Measurements from ENCODE around the gene SFXN2. TPM values are rescaled to one million over a fixed set of nuclear protein-coding genes. Genes with fewer than 3 reads are reported as not detected.
"Not testable (repeated sequence)": the region's sequence is repeated elsewhere in the genome, so short reads cannot be mapped to it uniquely, and the experiment has no call there.

The SFXN2 gene
- 5.3 and 5.4 TPM in 2 replicates for total RNA-seq (2021)
- percentile 60 among the genes with signal in this experiment for Bru-seq, nascent RNA
- percentile 50 among the genes with signal in this experiment for BruChase-seq, experiment 1, labeled RNA remaining after a 2-hour chase
- BruChase-seq, experiment 2, labeled RNA remaining after a 6-hour chase: percentile 44 among the genes with signal in this experiment
- long read RNA-seq, full-length matches to known transcripts: 2 of 2 reads
- long read RNA-seq, partial matches to known transcripts: 0 of 2 reads
- long read RNA-seq, other reads (novel, unspliced or antisense): 0 of 2 reads

- Histone ChIP-seq H3K27ac (no peak within 1 kb of the TSS), H4K20me1 (ENCODE audit: insufficient read depth) (no peaks in the 10 kb centered on the region), H3K9me3 (ENCODE audit: insufficient read depth, low read depth) (no peaks in the 10 kb centered on the region), H3K4me3 (peak within 1 kb of the TSS; percentile 86), H3F3A (ENCODE audit: insufficient read depth, low read depth) (peaks cover 9% of the 10 kb centered on the region; the same call in 1 of the 2 replicates), H3K27me3 (ENCODE audit: insufficient read depth, low read depth) (no peaks in the 10 kb centered on the region), H3K79me2 (ENCODE audit: low read depth) (no peaks in the 10 kb centered on the region), H3K9me2 (ENCODE audit: insufficient read depth) (no peaks in the 10 kb centered on the region), H3K4me1 (replicated peaks; ENCODE audit: insufficient read depth) (peaks cover 5% of the 10 kb centered on the region; the same call in 1 of the 2 replicates), H3K4me2 (peak within 1 kb of the TSS; percentile 98), H2AFZ (peak within 1 kb of the TSS; percentile 98), H3K36me3 (ENCODE audit: low read depth) (no peaks in the 10 kb centered on the region)
- TF ChIP-seq EZH2 (IDR thresholded peaks at IDR 0.05; ENCODE audit: low read depth) (no peak), CTCF (conservative IDR thresholded peaks at IDR 0.05) (no peak)
- CTCF ChIA-PET: interaction anchor here (0.7 to 1.0 kb wide), 2 partner anchors 45 to 120 kb away, joined by 3 read pairs; no protein-coding TSS in a partner anchor
- intact Hi-C loops (cut with micrococcal nuclease; ENCODE audit: unreplicated experiment): loop anchor here (2.0 to 10.0 kb wide), 3 partner anchors 68 to 520 kb away; partner anchors contain the start of genes ACTR1A and SUFU
- POLR2A ChIA-PET (ENCODE audit: unreplicated experiment): interaction anchor here (0.5 to 0.7 kb wide), 3 partner anchors 58 to 245 kb away, joined by 3 to 8 read pairs (median 5); no protein-coding TSS in a partner anchor
- DNase-seq: no peak
- BruUV-seq (replicated peaks): TSS peak; percentile 46
These were observed at the start of gene SFXN2 for GRCh38 chr10:102714621-102715455. TSS of gene SFXN2 (plus strand) at chr10:102714636. CDS start at chr10:102726637, 12,001 bp downstream.

GRCh38 chr10:102665904-102666509 is 48.4 kb upstream of the SFXN2 start:
- Histone ChIP-seq H2AFZ (no peak overlapping the region), H3K36me3 (ENCODE audit: low read depth) (no peaks in the 10 kb centered on the region), H3K9me2 (ENCODE audit: insufficient read depth) (no peaks in the 10 kb centered on the region), H3K27me3 (ENCODE audit: insufficient read depth, low read depth) (no peaks in the 10 kb centered on the region), H3K4me1 (replicated peaks; ENCODE audit: insufficient read depth) (peaks cover 9% of the 10 kb centered on the region; the same call in 1 of the 2 replicates), H3K4me2 (no peak overlapping the region), H3K9me3 (ENCODE audit: insufficient read depth, low read depth) (no peaks in the 10 kb centered on the region), H4K20me1 (ENCODE audit: insufficient read depth) (no peaks in the 10 kb centered on the region), H3K27ac (no peak overlapping the region), H3F3A (ENCODE audit: insufficient read depth, low read depth) (no peaks in the 10 kb centered on the region), H3K4me3 (no peak overlapping the region), H3K79me2 (ENCODE audit: low read depth) (no peaks in the 10 kb centered on the region)
- ChIA-PET POLR2A (ENCODE audit: unreplicated experiment) (no interaction called here), CTCF (no interaction called here)
- intact Hi-C loops (cut with micrococcal nuclease; ENCODE audit: unreplicated experiment): no loop called here
- BruUV-seq (replicated peaks): no TSS peak
- no peak for DNase-seq
- TF ChIP-seq CTCF (conservative IDR thresholded peaks at IDR 0.05): no peak
- no peak for TF ChIP-seq EZH2 (IDR thresholded peaks at IDR 0.05; ENCODE audit: low read depth)

GRCh38 chr10:102667411-102667810 is 47.0 kb upstream of the SFXN2 start:
- H4K20me1 ChIP-seq (ENCODE audit: insufficient read depth); H3K36me3 ChIP-seq (ENCODE audit: low read depth); H3F3A ChIP-seq (ENCODE audit: insufficient read depth, low read depth); H3K4me3 ChIP-seq; H3K4me1 ChIP-seq (replicated peaks; ENCODE audit: insufficient read depth); H3K4me2 ChIP-seq; POLR2A ChIA-PET (ENCODE audit: unreplicated experiment); BruUV-seq (replicated peaks); H3K27me3 ChIP-seq (ENCODE audit: insufficient read depth, low read depth); DNase-seq; H3K27ac ChIP-seq; intact Hi-C loops (cut with micrococcal nuclease; ENCODE audit: unreplicated experiment); H3K9me3 ChIP-seq (ENCODE audit: insufficient read depth, low read depth); H2AFZ ChIP-seq; H3K9me2 ChIP-seq (ENCODE audit: insufficient read depth); H3K79me2 ChIP-seq (ENCODE audit: low read depth): not testable (repeated sequence)
- CTCF ChIA-PET: interaction anchor here (0.6 kb wide), 1 partner anchor 21 kb away, joined by 6 read pairs; no protein-coding TSS in a partner anchor

Data from PC-9 (cell line).